SK-N-MC (cell line): ENCODE data around the gene SBNO2.

ENCODE experiments used
- DNase-seq: peaks from one replicate; pipeline ENCODE4 v3.0.0-alpha.2; 2011; ENCODE audit warnings: low read depth, low spot score
- H3K27ac ChIP-seq: fragments of 200-600 bp; sonication (generic); 2 replicates; pipeline ENCODE4 v1.5.1; 2016; ENCODE audit warnings: mixed run types
- H3K36me3 ChIP-seq: fragments of 200-600 bp; sonication (generic); 2 replicates; pipeline ENCODE4 v1.6.1; 2017; ENCODE audit warnings: antibody characterized with exemption, low read length, mixed read lengths; ENCODE audit not compliant: insufficient read depth
- H3K4me3 ChIP-seq: fragments of 200-600 bp; sonication (generic); 2 replicates; pipeline ENCODE4 v1.5.1; 2016
- H3K9ac ChIP-seq: fragments of 200-600 bp; sonication (generic); 2 replicates; pipeline ENCODE4 v1.8.0; 2017; ENCODE audit warnings: mixed run types, mixed read lengths; ENCODE audit not compliant: insufficient read length
- H3K9me3 ChIP-seq: fragments of 200-600 bp; sonication (generic); 2 replicates; pipeline ENCODE4 v1.6.1; 2017; ENCODE audit warnings: low read depth, mild to moderate bottlenecking, antibody characterized with exemption, low read length, moderate library complexity, mixed read lengths
- EZH2 ChIP-seq: fragments of 200-600 bp; sonication (generic); IDR thresholded peaks from one replicate; pipeline ENCODE4 v1.6.1; 2017; ENCODE audit warnings: antibody characterized with exemption
- FOXP2 ChIP-seq: optimal IDR thresholded peaks from 2 replicates; pipeline ENCODE3; 2011; ENCODE audit warnings: mild to moderate bottlenecking, moderate library complexity; ENCODE audit not compliant: insufficient read depth; ENCODE audit errors: extremely low read length, control extremely low read depth
- POLR2AphosphoS5 ChIP-seq: IDR thresholded peaks from 2 replicates; pipeline ENCODE4 v1.6.1; 2012; ENCODE audit warnings: mild to moderate bottlenecking, low read depth, low read length, borderline replicate concordance

SBNO2 gene

DNA sequence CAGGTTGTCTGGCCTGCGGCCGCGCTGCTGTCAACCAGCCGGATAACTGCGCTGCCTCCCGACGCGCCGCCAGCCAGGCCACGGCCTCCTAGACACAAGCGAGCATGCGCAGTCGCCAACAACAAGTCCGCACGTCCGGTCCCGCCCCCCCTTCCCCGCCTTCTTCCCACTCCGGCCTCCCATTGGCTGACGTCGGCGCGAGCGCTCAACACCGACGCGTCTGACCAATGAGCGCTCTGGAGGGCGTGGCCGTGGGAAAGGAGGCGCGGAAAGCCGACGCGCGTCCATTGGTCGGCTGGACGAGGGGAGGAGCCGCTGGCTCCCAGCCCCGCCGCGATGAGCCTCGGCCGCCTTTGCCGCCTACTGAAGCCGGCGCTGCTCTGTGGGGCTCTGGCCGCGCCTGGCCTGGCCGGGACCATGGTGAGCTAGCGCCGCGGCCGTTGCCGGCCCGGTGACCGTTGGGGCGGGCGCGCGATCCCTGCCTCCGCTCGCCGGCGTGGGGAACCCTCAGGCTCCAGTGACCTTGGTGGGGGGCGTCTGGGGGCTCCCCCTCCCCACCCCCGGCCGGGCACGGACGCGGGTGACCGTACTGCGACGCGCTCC lies 70.3 kb downstream of the SBNO2 start, which contains the start of gene GPX4:
TSS of gene GPX4 (plus strand) at position 287 of the 603 bp plus-strand sequence. CDS start at position 337, 50 bp downstream.
- Histone ChIP-seq H3K9me3 (peaks cover 2% of the 10 kb centered on the region; the same call in 1 of the 2 replicates), H3K4me3 (peak within 1 kb of the TSS; percentile 84), H3K36me3 (peaks cover 8% of the 10 kb centered on the region; the same call in 1 of the 2 replicates), H3K9ac (peak within 1 kb of the TSS; percentile 69), H3K27ac (peak within 1 kb of the TSS; percentile 92)
- DNase-seq = peak; percentile 91
- TF ChIP-seq POLR2AphosphoS5 (peak; percentile 88), FOXP2 (no peak), EZH2 (no peak)

DNA sequence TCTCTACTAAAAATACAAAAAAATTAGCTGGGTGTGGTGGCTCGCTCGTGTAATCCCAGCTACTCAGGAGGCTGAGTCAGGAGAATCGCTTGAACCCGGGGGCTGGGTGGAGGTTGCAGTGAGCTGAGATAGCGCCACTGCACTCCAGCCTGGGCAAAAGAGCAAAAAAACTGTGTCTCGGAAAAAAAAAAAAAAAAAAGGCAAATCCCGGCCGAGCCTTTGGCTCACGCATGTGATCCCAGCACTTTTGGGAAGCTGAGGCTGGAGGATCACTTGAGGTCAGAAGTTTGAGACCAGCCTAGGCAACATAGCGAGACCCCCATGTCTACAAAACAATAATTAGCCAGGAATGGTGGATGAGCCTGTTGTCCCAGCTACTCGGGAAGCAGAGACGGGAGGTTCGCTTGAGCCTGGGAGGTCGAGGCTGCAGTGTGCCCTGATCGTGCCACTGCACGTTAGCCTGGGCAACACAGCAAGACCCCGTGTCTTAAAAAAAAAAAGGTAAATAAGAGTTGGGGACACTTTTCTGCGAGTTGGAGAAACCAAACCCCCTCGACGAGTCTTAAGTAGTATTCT lies 70.8 kb downstream of the SBNO2 start:
- Histone ChIP-seq H3K27ac (peak overlapping the region; percentile 92), H3K36me3 (peaks cover 8% of the 10 kb centered on the region; the same call in 1 of the 2 replicates), H3K9ac (no peak overlapping the region), H3K4me3 (peak overlapping the region; percentile 71), H3K9me3 (peaks cover 2% of the 10 kb centered on the region; the same call in 1 of the 2 replicates)
- TF ChIP-seq FOXP2 = no peak
- DNase-seq = no peak

DNA sequence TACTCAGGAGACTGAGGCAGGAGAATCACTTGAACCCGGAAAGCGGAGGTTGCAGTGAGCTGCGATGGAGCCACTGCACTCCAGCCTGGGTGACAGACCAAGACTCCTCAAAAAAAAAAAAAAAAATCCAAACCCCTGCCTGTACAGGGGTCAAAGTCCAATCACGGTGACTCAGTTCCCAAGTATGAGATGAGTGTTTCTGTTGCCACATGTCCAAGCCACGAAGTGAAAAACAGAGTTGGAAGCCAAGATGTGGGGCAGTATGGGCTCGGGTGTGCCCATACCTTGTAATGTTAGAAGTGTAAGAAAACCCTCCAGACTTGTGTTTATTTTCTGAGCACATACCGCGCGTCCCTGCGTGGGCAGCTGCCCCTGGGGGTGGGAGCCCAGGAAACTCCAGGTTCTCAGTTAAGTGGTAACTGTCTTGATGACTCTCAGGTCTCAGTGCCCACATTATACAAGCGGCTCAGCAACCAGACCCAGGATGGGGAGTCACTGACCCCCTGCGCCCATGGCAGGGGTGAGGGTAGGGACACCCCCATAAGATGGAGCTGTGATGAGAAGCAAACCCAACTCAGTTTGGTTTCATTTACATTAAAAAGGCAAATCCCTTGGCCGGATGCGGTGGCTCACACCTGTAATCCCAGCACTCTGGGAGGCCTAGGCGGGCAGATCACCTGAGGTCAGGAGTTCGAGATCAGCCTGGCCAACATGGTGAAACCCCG lies 71.5 kb downstream of the SBNO2 start:
- Histone ChIP-seq H3K36me3 (peaks cover 8% of the 10 kb centered on the region; the same call in 1 of the 2 replicates), H3K4me3 (0 out of 2 replicates have a peak overlapping the region, but pooled peaks have one; percentile 38), H3K27ac (peak overlapping the region; percentile 92), H3K9me3 (peaks cover 2% of the 10 kb centered on the region; the same call in 1 of the 2 replicates), H3K9ac (no peak overlapping the region)
- TF ChIP-seq EZH2 = no peak
- DNase-seq = no peak

DNA sequence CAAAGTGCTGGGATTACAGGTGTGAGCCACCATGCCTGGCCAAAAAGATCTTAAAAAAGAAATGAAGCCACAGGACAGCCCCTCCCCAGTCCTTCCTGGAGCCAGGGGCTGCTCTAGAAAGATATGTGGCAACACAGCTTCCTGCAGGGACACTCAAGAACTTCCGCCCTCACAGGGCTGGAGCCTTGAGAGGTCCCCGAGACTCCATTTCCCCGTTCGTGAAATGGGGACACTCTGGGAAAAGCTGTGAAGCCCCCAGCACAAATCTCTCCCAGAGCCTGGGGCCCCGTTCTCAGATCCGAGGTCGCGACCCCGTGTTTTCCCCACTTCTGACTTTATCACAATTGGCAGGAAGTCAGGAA lies 72.8 kb downstream of the SBNO2 start:
- peak overlapping the region; percentile 35 for H3K9ac ChIP-seq
- no peaks in the 10 kb centered on the region; the same call in 1 of the 2 replicates for H3K36me3 ChIP-seq
- H3K9me3 ChIP-seq = peaks cover 2% of the 10 kb centered on the region; the same call in 1 of the 2 replicates
- H3K27ac ChIP-seq = peak overlapping the region; percentile 92
- no peak for DNase-seq
- TF ChIP-seq EZH2 (no peak), FOXP2 (no peak), POLR2AphosphoS5 (no peak)
- peak overlapping the region; percentile 64 for H3K4me3 ChIP-seq

DNA sequence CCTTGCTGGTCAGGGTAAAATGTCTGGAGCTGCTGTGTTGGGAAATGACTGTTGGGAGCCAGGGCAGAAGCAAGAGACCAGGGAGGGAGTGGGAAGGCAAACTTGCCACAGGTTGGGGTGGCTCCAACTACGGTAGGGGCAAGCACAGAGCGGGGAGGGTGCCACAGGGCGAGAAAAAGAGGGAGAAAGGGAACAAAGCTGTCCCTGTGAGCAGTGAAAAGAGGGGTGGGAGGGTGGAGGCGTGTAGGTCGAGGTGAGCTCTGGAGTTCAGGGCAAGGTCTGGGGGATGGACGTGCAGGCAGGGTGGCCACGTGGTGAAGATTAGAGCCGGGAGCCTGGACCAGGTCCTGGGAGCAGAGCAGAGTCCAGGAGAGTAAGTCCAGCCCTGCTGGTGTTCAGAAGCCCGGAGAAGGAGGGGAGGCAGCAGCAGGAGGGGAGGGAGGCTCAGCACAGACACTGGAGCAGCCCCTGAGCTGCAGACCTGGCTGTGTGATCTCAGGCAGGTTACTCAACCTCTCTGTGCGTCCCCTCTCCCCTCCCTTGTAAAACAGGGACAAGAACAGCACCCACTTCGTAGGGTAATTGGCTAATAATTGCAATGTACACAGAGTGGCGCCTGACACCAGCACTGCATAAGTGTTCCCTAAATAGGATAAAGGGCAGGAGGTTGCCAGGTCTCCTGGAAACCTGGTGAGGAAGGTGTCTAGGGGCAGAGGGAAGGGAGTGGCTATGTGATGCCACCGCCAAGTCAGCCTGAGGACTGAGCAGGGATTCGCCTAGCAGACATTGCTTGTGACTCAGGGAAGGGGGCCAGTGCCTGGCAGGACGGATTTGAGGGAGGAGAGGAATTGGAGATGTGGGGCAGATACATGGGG lies 75.7 kb downstream of the SBNO2 start:
- Histone ChIP-seq H3K4me3 (no peak overlapping the region), H3K27ac (no peak overlapping the region), H3K36me3 (peaks cover under 1% of the 10 kb centered on the region; the same call in 1 of the 2 replicates), H3K9ac (no peak overlapping the region), H3K9me3 (peaks cover 2% of the 10 kb centered on the region; the same call in 1 of the 2 replicates)
- TF ChIP-seq FOXP2 (no peak), EZH2 (no peak), POLR2AphosphoS5 (no peak)
- DNase-seq = no peak

DNA sequence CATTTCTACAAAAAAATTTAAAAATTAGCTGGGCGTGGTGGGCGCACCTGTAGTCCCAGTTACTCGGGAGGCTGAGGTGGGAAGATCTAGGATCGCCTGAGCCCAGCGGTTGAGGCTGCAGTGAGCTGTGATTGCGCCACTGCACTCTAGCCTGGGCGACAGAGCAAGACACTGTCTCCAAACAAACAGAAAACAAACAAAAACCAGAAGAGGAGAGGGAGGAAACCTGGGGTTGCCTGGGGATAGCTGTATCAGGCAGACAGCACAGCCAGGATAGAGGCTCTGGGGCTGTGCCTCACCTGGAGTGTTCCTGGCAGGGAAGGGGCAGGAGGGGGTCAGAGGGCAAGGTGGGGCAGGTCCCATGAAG lies 76.3 kb downstream of the SBNO2 start:
- DNase-seq = no peak
- TF ChIP-seq EZH2 = no peak
- no peak for TF ChIP-seq POLR2AphosphoS5
- TF ChIP-seq FOXP2 = no peak
- no peak overlapping the region for H3K9ac ChIP-seq
- peaks cover 2% of the 10 kb centered on the region; the same call in 1 of the 2 replicates for H3K9me3 ChIP-seq
- H3K27ac ChIP-seq = no peak overlapping the region
- no peak overlapping the region for H3K4me3 ChIP-seq
- H3K36me3 ChIP-seq = peaks cover 6% of the 10 kb centered on the region; the same call in 1 of the 2 replicates

DNA sequence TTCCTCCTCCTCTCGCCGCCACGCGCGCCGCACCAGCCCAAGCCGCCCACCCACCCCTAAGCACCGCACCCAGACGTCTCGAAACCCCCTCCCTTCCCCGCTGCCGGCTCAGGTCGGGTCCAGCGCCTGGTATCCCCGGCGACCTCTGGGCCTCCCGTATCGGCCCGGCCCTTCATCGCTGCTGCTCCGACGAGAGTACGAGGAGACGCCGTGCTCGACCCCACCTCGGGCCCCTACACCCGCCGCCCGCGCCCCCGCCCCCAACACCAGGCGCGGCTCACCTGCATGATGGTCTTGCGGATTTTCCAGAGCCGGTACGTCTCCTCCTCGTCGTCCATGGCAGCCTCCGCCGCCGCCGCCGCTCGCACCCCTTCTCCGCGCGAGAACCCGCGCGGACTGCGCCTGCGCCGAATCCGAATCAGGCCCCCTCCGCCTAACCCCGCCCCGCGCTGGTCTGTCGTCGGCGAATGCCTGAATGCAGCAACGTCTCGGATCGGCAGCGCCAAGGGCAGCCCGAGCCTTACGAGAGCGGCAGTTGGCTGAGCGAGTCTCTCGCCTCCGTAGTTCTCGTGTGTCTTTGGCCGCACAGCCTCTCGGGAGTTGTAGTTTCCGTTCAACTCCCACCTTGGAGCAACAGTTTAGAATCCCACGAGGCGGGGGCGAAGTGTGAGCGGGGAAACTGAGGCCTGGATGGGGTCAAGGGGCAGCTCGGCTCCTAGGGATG lies 78.9 kb downstream of the SBNO2 start, which contains the start of gene POLR2E:
TSS of gene POLR2E (minus strand) at position 398 of the 724 bp plus-strand sequence. CDS start at position 338, 60 bp downstream.
- Histone ChIP-seq H3K4me3 (peak within 1 kb of the TSS; percentile 91), H3K9me3 (peaks cover 2% of the 10 kb centered on the region; the same call in 1 of the 2 replicates), H3K27ac (peak within 1 kb of the TSS; percentile 56; the same call in 1 of the 2 replicates), H3K9ac (peak within 1 kb of the TSS; percentile 97), H3K36me3 (peaks cover 23% of the 10 kb centered on the region; the same call in 1 of the 2 replicates)
- peak; percentile 83 for TF ChIP-seq FOXP2
- peak; percentile 88 for TF ChIP-seq POLR2AphosphoS5
- TF ChIP-seq EZH2 = no peak
- peak; percentile 91 for DNase-seq
